Measurements from ENCODE around the gene UQCR11.
A peak's percentile ranks its signal among the peaks of the same experiment; 100 is the strongest.

Gene UQCR11

DNA sequence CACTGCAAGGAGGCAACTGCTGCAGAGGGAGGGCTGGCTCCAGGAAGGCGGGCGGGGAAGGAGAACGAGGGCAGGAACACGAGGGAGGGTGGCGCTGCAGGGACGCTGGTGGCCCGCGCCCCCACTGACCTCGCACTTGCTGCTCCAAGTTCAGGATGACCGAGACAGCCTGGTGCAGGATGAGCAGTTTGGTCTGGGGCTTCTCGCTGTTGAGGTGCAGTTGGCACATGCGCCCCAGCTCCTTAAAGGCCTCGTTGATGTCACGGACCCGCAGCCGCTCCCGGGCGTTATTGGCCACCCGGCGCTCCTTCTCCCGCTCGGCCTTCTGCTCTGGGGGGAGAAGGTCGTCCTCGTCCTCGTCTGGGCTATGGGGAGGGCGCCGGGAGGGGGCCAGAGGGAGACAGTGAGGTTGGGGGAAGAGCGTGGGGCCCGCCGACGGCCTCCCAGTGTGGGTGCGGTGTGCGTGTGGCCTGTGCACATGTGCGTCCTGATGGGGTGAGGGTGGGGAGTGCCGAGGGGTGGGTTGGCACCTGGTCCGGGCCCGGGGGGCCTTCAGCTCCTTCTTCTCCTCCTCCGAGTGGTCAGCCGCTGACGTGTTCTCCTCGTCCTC, 10.0 kb upstream of the UQCR11 start:
- DNase-seq (ENCODE audit: low spot score), result no peak

DNA sequence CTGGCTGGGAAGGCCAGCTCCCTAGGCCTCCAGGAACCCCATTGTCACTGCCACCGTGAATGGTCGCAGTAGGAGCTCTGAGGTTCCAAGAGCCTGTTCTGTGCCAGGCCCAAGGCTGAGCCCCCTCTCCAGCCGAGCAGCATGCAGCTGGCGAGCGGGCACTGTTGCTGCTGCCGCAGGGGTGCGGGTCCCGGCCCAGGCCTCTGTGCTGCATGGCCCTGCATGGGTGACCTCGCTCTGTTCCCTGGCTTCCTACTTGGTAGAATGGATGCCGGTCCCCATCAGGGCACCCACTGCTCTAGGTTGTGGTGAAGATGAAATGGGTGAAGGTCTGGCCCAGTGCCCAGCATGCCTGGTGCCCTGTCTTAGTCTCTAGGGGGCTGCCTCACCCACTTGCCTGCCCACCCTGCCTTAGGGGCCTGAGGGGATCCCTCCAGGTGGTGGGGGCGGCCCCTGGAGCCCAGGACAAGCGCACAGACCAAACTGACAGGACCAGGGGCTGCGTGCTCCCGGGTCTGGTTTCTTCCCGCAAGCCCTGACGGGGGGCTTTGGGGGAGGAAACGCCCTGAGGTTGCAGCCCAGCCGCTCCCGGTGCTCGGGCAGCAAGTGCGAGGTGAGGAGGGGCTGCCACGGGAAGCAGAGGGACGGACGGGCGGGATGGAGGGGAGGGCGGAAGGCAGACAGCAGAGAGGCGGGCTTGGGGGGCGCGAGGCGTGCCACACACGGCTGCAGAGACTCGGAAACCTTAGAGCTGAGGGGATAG, 8.7 kb upstream of the UQCR11 start:
- no peak for DNase-seq (ENCODE audit: low spot score)

DNA sequence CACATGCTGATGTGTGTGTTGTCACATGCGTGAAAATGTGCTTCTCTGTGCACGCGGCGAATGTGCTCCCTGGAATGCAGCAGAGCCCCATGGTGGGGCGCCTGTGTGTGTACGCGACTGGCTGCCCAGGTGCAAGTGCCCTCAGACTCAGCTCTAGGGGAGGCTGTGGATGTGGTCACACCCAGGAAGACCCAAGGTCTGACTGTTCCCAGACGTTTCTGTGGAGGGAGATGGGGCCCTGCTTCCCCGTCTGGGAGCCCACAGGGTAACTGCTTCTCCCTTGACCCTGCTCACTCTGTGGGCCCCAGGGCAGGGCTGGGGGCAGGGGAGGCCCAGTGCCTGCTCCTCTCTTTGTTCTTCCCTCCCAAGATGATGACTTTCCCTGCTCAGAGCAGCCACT, 7.9 kb upstream of the UQCR11 start:
- DNase-seq (ENCODE audit: low spot score), result no peak

DNA sequence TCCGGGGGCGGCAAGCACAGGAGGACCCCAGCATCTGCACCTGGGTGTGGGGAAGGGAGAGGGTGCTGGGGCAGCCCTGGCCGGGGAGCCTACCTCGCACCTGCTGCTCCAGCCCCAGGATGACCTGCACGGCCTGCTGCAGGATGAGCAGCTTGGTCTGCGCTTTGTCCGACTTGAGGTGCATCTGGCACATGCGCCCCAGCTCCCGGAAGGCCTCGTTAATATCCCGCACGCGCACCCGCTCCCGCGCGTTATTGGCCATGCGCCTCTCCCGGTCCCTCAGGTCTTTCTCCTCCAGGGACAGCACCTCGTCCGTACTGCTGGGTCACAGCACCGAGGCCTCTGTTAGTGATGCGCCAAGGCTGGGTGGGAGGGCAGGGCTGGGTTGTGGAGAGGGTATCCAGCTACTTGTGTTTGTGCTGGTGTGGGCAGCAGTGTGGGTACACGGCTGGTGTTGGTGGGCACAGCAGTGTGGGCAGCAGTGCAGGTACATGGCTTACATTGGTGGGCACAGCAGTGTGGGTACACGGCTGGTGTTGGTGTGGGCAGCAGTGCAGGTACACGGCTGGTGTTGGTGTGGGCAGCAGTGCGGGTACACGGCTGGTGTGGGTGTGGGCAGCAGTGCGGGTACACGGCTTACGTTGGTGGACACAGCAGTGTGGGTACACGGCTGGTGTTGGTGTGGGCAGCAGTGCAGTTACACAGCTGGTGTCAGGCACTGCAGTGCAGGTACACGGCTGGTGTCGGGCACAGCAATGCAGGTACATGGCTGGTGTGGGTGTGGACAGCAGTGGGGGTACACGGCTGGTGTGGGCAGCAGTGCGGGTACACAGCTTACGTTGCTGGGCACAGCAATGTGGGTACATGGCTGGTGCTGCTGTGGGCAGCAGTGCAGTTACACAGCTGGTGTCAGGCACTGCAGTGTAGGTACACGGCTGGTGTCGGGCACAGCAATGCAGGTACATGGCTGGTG, 7.1 kb upstream of the UQCR11 start:
- no peak for DNase-seq (ENCODE audit: low spot score)

DNA sequence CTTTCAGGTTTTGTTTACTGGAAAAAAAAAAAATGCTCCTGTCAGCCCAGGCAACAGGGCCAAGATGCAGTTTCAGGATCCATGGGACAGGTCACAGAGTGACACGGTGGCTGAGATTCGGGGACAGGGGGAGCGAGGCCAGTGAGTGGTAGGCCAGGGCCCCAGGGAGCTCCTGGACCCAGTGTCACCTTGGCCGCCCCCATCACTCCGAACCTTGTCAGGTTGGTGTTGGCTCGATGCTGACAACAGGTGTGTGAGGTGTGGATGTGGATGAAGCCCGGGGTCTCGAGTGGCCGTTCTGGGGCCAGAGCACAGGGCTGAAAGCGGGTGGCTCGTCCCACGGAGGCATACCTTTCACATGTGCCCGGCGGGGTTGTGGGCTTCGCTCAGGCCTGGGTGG, 6.1 kb upstream of the UQCR11 start:
- DNase-seq (ENCODE audit: low spot score), result no peak

DNA sequence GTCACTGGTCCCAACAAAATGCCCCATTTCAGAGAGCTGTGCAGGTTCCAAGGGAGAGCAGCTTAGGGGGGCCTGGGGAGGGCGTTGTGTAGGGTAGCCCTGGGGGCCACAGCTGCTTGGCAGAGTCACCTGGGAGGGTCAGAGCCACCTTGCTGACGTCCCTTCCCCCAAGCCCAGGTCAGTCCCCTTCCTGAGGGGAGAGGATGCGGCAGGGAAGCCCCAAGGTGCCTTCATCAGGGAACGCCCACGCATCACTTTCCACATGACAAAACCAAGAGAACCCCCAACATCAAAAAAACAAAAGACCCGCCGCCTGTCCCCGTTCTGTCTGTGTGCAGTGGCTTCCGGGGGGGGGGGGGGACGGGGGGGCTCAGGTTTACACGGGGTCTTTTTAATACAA, 5.3 kb upstream of the UQCR11 start:
- no peak for DNase-seq (ENCODE audit: low spot score)

DNA sequence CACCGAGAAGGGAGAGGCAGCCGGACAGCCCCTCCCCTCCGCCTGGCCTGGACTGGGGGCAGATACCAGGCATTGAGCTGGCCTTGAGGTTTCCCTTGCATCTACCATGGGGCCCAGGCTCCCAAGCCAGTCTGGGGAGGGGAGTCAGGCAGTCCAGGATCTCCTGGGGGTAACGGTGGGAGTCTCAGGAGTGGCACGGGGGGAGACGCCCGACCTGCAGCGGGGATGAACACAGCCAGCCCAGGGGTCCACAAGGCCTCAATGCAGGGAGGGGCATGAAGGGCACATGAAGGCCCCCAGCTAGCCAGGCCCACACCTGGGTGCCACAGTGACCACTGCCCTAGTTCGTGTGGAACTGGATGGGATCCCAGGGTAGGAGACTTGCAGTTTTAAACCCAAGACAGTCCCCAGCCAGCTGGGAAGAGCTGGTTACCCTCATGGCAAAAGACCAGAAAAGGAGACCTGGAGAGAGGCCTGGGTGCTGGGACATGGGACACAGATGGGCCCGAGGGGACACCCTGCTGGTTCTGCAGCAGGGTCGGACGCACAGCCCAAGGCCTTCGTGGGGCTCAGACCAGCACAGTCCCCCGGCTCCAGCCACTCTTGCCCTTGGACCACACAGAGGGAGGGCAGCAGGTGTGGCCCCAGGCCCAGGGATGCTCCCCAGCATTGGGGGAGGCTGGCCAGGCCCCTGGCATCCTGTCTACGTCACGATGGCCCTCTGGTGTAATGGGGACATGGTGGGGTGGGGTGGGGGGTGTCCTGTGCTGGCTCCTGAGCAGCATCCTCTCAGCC, 4.6 kb upstream of the UQCR11 start:
- DNase-seq (ENCODE audit: low spot score), result no peak

DNA sequence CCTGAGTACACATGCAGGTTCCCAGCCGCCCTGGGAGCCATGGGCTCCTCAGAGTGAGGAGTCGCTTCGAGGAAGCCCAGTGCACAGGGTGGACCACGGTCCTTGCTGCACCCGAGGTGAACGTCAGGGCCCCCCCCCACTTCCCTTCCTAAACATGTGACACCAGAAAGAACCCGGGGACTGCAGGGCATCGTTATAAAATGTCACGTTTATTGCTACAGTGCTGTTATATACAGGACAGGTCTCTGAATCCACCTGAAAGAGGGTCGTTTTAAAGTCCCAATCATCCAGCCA, 3.8 kb upstream of the UQCR11 start:
- no peak for DNase-seq (ENCODE audit: low spot score)

DNA sequence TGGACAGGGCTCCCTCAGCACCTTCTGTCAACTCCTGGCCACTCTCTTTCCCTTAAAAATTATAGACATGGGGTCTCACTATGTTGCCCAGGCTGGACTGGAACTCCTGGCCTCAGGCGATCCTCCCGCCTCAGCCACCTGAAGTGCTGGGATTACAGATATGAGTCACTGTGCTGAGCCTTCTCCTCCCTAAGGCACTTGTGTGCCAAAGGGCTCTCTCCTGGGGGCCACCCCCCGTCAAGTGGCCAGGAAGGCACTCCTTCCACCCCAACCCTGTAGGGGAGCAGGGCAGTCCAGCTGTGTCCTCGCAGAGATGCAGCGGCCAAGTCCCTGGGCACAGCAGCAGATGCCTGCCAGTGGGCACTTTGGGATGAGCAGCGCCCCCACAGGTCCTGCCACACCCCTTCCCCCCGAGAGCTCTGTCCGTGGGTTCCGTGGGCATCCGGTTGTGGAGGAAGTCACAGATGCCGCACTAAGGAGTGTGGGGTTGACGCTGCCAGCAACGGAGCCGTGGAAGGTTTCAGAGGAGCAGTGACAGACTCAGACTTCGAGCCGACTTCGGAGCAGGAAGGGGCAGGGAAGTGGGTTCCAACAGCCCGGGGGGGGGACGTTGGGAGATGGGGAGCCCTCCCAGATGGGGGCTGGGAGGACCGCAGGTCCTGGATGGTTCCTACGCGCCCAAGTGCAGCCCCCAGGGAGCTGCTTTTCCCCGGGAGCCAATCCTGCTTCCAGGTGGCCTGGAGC, 3.3 kb upstream of the UQCR11 start:
- DNase-seq (ENCODE audit: low spot score), result no peak

DNA sequence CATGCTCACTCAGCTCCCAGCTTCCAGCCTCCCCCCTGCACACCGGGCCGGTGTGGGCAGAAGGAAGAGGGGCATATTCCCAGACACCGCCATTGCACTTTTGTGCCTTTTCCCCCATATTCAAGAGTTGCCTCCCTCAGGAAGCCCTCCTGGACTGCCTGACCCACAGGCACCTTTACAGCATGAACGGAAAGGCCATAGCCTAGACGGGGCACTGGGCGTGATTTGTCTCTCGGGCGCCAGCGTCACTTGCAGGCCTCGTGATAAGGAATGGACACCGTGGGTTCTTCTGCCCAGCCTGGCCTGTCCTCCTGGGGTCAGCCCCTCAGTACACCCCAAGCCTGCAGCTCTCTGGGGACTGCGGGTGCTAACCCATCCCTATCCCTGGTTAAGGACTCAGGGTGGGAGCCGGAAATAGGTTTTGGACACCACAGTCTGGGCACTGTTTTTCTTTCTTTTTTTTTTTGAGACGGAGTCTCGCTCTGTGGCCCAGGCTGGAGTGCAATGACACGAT, 933 bp upstream of the UQCR11 start:
- DNase-seq (ENCODE audit: low spot score), result no peak

DNA sequence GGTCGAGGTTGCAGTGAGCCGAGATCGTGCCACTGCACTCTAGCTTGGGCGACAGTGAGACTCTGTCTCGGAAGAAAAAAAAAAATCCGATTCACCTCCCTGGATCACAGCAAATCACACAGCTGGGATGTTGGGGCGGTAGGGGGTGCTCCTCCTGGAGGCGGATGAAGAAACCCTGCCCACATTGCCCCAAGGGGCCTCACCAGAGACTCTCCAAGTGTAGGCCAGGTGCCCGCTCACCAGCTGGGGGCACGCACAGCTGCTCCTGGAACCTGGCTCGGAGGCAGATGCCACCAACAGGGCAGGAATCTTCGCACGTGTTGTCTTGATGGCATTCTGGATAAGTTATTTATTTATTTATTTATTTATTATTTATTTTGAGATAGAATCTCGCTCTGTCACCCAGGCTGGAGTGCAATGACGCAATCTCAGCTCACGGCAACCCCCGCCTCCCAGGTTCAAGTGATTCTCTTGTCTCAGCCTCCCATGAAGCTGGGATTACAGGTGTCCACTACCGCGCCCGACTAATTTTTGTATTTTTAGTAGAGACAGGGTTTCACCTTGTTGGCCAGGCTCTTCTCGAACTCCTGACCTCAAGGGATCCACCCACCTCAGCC, 3.1 kb downstream of the UQCR11 start:
- no peak for DNase-seq (ENCODE audit: low spot score)

DNA sequence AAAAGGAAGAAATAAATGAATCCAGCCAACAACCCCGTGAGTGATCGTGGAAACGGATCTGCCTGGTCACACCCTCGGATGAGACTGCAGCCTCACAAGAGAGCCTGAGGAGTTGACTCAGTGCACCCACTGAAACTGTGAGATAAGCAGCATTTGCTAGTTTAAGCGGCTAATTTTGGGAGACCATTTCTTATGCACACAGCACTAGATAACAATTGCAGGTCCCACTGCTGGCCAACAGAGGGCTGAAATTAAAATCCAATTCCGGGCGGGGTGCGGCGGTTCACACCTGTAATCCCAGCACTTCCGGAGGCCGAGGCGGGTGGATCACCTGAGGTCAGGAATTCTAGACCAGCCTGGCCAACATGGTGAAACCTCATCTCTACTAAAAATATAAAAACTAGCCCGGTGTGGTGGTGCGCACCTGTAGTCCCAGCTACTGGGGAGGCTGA, 3.6 kb downstream of the UQCR11 start:
- DNase-seq (ENCODE audit: low spot score), result no peak

DNA sequence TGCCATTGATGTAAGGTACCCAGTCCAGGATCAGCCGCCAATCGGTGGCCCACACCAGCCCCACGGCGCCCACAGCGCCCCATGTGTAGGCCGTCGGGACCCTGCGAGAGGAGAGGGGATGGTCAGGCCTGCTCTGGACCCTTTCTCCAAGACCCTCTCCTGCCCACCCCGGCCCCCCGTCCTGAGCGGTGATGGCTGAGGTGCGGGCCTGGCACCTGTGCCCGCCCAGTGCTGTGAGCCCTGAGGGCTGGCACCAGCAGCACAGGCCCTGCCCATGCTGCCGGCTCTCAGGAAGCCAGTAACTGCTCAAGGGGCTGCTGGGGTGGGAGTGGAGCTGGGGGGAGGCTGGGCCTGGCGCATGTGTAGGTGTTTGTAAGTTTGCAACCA, 5.8 kb downstream of the UQCR11 start:
- DNase-seq (ENCODE audit: low spot score), result no peak

DNA sequence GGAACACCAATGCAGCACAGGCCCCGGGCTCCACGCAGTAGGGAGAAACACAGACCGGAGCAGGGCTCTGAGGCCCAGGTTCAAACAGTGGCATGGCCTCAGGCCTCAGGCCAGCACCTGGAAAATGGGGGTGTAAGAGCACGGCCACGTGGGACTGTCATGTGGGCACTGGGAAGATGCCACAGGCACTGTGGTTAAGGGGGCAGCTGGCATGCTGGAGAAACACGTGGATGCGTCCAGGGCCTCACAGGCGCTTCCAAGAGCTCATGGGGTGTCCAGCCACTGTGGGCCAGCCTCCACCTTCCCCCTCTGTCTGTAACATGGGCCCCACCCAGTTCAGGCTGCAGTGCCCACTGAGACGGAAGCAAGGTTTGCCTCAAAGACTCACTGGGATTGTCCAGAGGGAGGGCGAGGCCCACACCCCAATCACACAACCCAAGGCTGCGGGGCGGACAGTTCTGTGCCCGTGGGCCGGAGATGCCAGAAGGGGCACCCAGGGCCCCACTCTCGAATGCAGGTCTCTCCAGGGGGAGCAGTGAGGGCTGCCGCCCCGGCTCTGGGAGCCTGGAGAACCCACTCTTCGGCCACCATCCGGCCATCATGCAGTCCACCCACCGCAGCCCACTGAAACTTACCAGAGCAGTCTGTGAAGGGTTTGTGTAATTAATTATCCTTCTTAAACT, 6.3 kb downstream of the UQCR11 start:
- DNase-seq (ENCODE audit: low spot score), result no peak

DNA sequence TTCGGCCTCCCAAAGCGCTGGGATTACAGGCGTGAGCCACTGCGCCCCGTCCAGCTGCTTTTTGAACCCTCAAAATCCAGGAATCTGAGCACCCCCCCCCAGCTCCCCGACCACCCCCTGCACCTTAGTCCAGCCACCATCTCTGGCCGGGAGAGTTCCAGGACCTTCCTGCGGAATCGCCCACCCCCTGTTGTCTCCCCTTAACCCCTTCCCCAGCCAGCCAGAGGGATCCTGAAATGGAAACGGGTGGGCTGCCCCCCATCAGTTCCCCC, 11.8 kb downstream of the UQCR11 start:
- no peak for DNase-seq (ENCODE audit: low spot score)

DNA sequence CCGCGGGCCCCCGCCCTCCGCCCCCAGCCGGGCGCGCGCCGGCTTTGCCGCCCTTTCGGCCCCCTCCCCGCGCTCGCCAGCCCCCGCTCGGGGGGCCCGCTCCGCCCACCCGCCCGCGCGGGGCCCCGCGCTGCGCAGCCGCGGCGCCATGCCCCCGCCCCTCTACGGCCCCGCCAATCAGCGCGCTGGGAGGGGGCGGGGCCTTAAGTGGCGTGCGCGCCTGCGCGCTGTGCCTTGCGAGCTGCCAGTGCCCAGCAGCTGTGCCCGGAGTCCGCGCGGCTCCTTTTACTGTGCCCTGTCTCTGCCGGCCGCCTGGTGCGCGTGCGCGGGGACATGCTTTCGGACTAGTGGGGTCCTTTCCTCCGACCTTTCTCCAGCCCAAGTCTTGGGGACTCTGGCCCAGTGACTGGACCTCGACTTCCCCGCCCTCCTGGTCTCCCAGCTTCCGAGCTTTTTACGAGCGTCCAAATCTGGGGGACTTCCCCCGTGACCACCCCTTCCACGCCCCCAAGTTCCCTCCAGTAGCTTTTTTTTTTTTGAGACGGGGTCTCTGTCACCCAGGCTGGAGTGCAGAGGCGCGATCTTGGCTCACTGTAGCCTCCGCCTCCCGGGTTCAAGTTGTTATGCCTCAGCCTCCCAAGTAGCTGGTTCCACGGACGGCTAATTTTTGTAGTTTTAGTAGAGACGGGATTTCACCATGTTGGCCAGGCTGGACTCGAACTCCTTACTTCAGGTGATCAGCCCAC, 12.3 kb downstream of the UQCR11 start, which contains the start of gene MBD3:
TSS of gene MBD3 (minus strand) at position 111 of the 746 bp plus-strand sequence. CDS start 234 bp downstream, outside the sequence.
- peak; percentile 99 for DNase-seq (ENCODE audit: low spot score)

DNA sequence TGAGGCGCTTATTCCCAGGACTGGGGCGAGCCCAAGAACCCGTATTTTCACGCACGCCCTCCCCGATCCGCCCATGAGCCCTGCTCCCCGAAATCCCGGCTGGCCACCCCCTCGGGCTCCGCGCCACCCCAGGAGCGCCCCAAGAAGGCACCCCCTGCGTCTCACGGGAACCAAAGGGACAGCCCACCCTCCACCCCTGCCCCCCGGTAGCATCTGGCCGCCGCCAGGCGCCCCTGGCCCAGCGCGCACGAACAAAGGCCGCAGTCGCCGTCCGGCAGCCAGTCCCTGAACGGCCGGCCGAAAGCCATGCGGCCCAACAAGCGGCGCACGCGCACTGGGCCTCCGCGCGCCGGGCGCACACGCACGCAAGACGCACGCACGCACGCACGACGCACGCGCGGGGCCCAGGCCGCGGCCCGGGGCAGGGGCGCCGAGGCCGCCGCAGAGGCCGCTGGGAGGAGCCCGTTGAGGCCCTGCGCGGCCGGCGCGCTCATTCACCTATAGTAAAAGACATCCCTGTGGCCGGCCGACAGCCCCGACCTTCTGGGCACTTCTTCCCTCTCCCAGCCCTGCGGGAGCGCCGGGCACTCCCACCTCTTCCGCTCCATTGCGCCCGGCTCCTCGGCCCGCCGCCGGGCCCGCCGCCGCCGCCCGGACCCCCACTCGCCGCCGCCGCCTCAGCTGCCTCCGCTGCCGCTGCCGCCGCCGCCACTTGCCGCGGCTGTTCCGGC, 13.1 kb downstream of the UQCR11 start:
- DNase-seq (ENCODE audit: low spot score), result peak; percentile 99

DNA sequence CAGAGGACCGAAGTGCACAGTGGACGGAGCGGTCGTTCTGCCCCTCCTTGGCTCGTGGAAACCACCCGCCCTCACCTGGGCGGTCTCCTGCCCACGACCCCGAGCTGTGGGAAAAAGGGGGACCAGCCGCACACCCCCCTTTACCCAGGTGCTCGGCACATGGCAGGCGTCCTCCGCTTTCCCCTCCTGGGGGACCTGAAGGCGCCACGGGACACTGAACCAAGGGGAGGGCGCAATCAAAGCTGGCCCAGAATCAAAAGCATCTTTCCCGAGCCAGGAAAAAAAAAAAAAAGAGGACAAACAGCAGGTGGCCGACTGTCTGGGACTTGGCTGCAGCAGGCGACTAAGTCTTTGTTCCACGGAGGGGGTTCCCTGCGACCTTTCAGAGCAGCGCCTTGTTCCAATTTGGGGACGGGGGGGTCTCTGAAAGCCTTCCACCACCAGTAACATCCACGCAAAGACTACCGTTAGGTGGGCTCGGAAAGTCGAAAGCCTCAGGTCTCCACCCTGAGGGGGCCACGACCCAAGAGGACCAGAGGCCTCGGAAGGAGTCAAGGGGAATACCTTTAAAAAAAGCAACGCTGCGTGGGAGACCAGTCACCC, 13.7 kb downstream of the UQCR11 start:
- DNase-seq (ENCODE audit: low spot score), result no peak
